Spinal cord (tissue), 10 donors: ENCODE measurements around the gene NOP53. TPM values are rescaled to one million over a fixed set of nuclear protein-coding genes. Genes with fewer than 3 reads are reported as not detected.

ENCODE experiments used
- DNase-seq, 6 donors: peaks; one replicate each; pipeline versions ENCODE4 v3.0.0 to v3.0.0-alpha.2; 2013 to 2015; ENCODE audit warnings: low spot score in 6 of 6, low read depth in 4 of 6
- H3K27ac ChIP-seq: one replicate; pipeline ENCODE4 v1.5.1; 2013; ENCODE audit warnings: low read depth, low read length, control low read depth
- H3K27me3 ChIP-seq: one replicate; pipeline ENCODE4 v1.6.1; 2013; ENCODE audit warnings: low read length; ENCODE audit not compliant: control insufficient read depth, insufficient read depth
- H3K36me3 ChIP-seq: one replicate; pipeline ENCODE4 v1.6.1; 2013; ENCODE audit warnings: low read length; ENCODE audit not compliant: control insufficient read depth, insufficient read depth
- H3K4me1 ChIP-seq: one replicate; pipeline ENCODE4 v1.6.1; 2013; ENCODE audit warnings: low read length; ENCODE audit not compliant: control insufficient read depth, insufficient read depth
- H3K4me3 ChIP-seq: one replicate; pipeline ENCODE4 v1.5.1; 2013; ENCODE audit warnings: low read depth, low read length, control low read depth
- H3K9me3 ChIP-seq: one replicate; pipeline ENCODE4 v1.6.1; 2013; ENCODE audit warnings: low read length; ENCODE audit not compliant: control insufficient read depth, insufficient read depth
- WGBS: methylation state at CpG from one replicate; pipeline ENCODE4 v1.1.5; 2013; ENCODE audit warnings: missing lambda C conversion rate; ENCODE audit not compliant: insufficient coverage; 5-methylcytosine and 5-hydroxymethylcytosine counted together
- polyA plus RNA-seq, 2 donors: library from polyadenylated mRNA; unstranded; fragments of 120-200 nt; gene quantifications; one replicate each; pipeline ENCODE4 v1.2.1, GENCODE V29; 2013; ENCODE audit not compliant: insufficient read length in 2 of 2
- total RNA-seq, 2 donors: library from RNA; depleted of rRNA in 1 of 2; stranded (reverse); fragments of 120-200 nt in 1 of 2; fragments of >200 nt in 1 of 2; gene quantifications; one replicate each; pipeline versions ENCODE4 v1.2.3 to v1.2.4, GENCODE V29; 2013 to 2014
- donor health status: healthy.

Gene NOP53
- total and polyA plus RNA-seq, 4 donors = 34.6 to 224 (median 170) TPM

DNA sequence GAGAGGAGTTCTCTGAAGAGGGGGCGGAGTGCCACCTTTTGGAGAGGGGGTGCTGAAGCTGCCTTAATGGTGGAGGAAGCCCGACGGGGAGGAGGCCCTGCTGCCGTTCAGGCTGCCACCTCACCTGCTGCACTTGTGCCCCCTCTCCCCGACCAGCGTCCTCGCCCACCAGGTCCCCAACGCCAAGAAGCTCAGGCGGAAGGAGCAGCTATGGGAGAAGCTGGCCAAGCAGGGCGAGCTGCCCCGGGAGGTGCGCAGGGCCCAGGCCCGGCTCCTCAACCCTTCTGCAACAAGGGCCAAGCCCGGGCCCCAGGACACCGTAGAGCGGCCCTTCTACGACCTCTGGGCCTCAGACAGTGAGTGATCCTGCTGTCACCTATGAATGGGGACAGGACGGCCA, 5.4 kb downstream of the NOP53 start:
- WGBS = 95% methylated on average over 18 of the region's 18 CpGs

DNA sequence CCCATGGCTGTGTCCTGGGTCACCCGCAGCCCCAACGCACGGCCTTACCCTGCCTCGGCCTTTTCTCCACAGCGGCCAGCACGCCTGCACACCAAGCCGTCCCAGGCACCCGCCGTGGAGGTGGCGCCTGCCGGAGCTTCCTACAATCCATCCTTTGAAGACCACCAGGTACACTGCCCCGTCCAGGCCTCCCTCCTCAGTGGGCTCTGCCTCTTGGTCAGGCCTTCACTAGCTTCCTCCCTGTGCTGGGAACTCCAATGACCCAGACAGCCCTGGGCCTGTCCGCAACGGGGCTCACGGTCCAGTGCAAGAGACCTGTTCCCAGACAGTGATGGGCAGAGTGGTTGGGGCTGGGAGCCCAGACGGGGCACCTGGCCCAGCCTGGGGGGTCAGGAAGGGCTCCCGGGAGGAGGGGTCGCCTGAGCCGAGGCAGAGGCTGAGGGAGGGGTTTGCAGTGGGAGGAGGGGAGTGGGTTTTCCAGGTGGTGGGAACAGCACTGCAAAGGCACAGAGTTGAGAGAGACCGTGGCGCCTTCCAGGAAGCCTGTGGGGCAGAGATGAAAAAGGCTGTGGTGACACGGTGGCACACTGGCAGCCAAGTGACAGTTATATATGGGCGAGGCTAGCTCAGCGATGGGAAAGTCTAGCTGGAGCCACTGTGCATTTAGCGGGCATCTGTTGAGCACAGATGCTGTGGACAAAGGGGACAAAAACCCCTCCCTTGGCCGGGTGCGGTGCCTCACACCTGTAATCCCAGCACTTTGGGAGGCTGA, 7.3 kb downstream of the NOP53 start:
- peaks cover 96% of the 10 kb centered on the region for H3K36me3 ChIP-seq
- H3K4me1 ChIP-seq = no peaks in the 10 kb centered on the region
- 93% methylated on average over 25 of the region's 27 CpGs for WGBS
- H3K9me3 ChIP-seq = no peaks in the 10 kb centered on the region
- H3K4me3 ChIP-seq = no peak overlapping the region
- H3K27me3 ChIP-seq = no peaks in the 10 kb centered on the region
- H3K27ac ChIP-seq = no peak overlapping the region
- no peak for DNase-seq

More for the DNA sequence above, 5.4 kb downstream of the NOP53 start:
- peaks cover 10% of the 10 kb centered on the region for H3K4me1 ChIP-seq
- no peaks in the 10 kb centered on the region for H3K9me3 ChIP-seq
- H3K27ac ChIP-seq = no peak overlapping the region
- no peak overlapping the region for H3K4me3 ChIP-seq
- H3K36me3 ChIP-seq = peaks cover 85% of the 10 kb centered on the region
- no peaks in the 10 kb centered on the region for H3K27me3 ChIP-seq
- no peak for DNase-seq

DNA sequence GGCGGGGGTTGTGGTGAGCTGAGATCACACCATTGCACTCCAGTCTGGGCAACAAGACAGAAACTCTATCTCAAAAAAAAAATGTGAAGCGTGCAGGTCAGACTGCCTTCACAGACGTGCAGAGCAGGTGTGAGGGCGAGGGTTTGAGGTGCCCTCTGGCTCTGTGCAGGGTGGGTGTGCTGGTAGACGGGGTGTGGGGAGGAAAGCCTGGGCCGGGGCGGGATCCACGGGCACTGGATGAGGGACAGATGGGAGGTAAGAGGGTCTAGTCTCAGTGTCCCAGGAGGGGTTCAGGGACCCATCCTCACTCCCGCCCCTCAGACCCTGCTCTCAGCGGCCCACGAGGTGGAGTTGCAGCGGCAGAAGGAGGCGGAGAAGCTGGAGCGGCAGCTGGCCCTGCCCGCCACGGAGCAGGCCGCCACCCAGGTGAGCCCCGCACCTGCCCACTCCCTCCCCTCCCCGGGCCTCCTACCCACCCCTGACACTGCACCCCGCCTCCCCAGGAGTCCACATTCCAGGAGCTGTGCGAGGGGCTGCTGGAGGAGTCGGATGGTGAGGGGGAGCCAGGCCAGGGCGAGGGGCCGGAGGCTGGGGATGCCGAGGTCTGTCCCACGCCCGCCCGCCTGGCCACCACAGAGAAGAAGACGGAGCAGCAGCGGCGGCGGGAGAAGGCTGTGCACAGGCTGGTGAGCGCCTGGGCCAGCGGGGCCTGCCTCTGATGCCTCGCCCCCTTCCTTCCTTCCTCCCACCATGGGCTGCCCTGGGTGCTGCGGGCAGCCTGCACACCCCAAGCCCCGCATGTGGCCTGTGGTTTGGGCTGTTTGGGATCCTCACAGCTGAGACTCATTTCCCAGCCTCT, 9.1 kb downstream of the NOP53 start:
- DNase-seq = no peak
- 93% methylated on average over 23 of the region's 37 CpGs for WGBS
- Histone ChIP-seq H3K27ac (no peak overlapping the region), H3K9me3 (no peaks in the 10 kb centered on the region), H3K27me3 (no peaks in the 10 kb centered on the region), H3K4me3 (no peak overlapping the region), H3K4me1 (no peaks in the 10 kb centered on the region), H3K36me3 (peaks cover 93% of the 10 kb centered on the region)

DNA sequence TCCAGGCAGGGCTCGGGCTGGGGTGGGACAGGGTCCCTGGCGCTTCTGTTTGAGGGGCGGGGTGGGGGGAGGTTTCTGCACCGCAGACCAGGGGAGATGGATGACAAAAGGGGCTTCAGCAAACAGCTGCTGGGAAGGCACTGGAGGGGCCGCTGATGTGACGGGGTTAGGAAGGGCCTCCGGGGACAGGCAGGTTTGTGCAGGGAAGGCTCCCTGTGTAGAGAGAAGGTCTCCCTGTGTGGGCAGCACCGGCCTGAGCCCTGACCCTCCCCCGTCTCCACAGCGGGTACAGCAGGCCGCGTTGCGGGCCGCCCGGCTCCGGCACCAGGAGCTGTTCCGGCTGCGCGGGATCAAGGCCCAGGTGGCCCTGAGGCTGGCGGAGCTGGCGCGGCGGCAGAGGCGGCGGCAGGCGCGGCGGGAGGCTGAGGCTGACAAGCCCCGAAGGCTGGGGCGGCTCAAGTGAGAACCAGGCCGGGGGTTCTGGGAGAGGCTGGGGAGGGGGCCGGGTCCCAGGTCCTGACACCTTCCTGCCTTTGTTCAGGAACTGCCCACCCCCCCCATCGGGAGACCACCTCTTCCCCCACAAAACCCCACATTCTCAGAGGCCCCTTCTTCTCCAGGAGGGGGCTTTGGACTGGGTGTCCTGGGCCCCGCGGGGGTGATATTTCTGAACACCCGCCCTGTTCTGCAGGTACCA, 9.9 kb downstream of the NOP53 start:
- no peaks in the 10 kb centered on the region for H3K9me3 ChIP-seq
- H3K4me1 ChIP-seq = no peaks in the 10 kb centered on the region
- DNase-seq = no peak
- H3K27me3 ChIP-seq = no peaks in the 10 kb centered on the region
- 97% methylated on average over 34 of the region's 36 CpGs for WGBS
- no peak overlapping the region for H3K4me3 ChIP-seq
- peaks cover 90% of the 10 kb centered on the region for H3K36me3 ChIP-seq
- H3K27ac ChIP-seq = no peak overlapping the region

DNA sequence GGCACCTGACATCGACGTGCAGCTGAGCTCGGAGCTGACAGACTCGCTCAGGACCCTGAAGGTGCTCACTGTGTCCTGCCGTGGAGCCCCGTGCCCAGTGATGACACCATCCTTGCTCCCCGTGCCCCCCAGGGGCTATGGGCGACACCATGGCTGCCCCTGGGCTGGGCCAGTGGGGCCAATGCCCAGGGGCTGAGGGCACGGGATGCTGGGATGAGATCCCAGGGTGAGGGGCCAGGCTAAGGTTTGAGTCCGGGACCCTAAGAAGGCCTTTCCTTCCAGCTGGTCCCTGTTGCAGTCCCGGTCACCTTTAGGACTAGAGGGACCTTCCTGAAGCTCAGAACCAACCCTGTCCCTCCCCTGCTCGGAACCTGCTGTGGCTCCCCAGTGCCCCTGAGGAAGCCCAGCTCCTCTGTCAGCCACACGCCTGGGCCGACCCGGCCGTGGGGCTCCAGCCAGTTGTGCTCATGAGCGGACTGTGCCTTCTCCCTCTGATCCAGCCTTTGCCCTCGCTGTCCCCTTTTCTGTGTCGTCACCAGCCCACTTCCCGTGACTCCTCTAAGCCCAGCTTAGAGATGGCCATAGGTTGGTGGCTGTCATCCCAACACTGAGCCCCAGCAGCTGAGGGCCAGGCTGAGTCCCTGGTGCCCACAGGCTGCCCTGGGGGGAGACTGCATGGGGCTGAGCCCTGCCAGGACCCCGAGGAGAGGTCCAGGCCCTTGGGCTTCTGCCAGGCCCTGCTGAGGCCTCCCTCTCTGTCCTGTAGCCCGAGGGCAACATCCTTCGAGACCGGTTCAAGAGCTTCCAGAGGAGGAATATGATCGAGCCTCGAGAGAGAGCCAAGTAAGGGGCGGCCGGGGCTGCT, 10.6 kb downstream of the NOP53 start:
- Histone ChIP-seq H3K27me3 (no peaks in the 10 kb centered on the region), H3K4me3 (no peak overlapping the region), H3K4me1 (no peaks in the 10 kb centered on the region), H3K36me3 (peaks cover 83% of the 10 kb centered on the region), H3K27ac (no peak overlapping the region), H3K9me3 (no peaks in the 10 kb centered on the region)
- WGBS = 95% methylated on average over 28 of the region's 28 CpGs
- DNase-seq = no peak

DNA sequence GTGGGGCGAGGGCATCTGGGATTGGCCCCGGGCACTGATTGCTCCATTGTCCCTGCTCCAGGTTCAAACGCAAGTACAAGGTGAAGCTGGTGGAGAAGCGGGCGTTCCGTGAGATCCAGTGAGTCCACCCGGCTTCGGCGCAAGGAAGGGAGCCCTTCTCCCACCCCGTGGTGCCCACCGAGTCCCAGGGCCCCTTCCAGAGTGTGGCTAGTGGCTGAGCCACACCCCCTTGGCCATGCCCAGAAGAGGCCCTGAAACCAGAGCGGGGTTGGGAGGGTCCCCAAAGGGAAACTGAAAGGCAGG, 11.2 kb downstream of the NOP53 start:
- no peak overlapping the region for H3K4me3 ChIP-seq
- H3K36me3 ChIP-seq = peaks cover 78% of the 10 kb centered on the region
- WGBS = 97% methylated on average over 12 of the region's 12 CpGs
- no peaks in the 10 kb centered on the region for H3K9me3 ChIP-seq
- DNase-seq = no peak
- H3K27me3 ChIP-seq = no peaks in the 10 kb centered on the region
- no peaks in the 10 kb centered on the region for H3K4me1 ChIP-seq
- no peak overlapping the region for H3K27ac ChIP-seq

DNA sequence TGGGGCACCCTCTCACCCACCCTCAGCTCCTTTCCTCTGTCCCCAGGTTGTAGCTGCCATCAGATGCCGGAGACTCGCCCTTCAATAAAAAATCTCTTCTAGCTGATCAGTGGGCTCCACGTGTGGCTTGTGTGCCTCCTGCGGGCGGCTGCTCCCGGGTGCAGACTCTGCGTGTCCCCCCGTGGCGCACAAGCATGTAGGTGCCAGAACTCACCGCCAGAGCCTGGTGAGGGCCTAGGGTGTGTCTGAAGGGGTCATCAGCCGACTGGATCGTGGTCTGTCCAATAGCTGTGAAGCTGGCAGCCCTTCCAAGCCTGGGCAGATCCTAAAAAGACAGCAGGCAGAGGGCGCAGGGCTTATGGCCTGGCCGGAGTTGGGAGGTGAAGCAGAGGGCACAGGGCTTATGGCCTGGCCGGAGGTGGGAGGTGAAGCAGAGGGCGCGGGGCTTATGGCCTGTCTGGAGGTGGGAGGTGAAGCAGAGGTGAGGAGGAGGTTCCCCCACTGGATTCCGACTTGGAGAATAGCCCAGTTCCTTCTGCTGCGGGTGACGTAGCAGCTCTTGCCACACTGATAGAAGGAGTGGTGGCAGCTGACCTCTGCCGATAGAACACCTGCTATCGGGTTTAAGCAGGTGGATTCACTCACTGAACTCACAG, 11.7 kb downstream of the NOP53 start:
- Histone ChIP-seq H3K27me3 (no peaks in the 10 kb centered on the region), H3K27ac (no peak overlapping the region), H3K4me3 (no peak overlapping the region), H3K9me3 (no peaks in the 10 kb centered on the region), H3K36me3 (peaks cover 73% of the 10 kb centered on the region), H3K4me1 (no peaks in the 10 kb centered on the region)
- 95% methylated on average over 19 of the region's 22 CpGs for WGBS
- DNase-seq = no peak

DNA sequence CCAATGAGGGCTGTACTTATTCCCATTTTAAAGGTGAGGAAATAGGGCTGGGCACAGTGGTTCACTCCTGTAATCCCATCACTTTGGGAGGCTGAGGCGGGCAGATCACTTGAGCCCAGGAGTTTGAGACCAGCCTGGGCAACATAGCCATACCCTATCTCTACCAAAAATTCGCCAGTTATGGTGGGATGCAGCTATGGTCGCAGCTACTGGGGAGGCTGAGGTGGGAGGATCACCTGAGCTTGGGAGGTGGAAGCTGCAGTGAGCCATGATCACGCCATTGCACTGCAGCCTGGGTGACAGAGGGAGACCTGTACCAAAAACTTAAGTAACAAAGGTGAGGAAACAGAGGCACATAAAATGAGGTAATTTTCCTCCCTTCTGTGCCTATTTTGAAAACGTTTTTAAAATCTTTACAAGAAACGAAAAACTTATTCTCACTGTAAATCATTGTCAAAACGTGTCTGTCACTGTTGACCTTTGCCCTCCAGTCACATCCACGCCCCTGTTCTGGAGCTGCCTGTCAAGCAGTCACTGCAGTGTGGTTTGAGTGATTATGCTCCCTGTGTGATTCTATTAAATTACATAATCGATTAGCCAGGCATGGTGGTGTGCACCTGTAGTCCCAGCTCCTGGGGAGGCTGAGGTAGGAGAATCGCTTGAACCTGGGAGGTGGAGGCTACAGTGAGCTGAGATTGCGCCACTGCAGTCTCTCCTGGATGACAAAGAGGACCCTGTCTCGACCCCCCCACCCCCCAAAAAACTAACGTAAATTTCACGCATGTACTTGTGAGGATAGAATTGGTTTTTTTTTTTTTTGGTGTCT, 12.5 kb downstream of the NOP53 start:
- Histone ChIP-seq H3K4me1 (no peaks in the 10 kb centered on the region), H3K36me3 (peaks cover 66% of the 10 kb centered on the region), H3K27me3 (no peaks in the 10 kb centered on the region), H3K27ac (no peak overlapping the region), H3K4me3 (no peak overlapping the region), H3K9me3 (no peaks in the 10 kb centered on the region)
- DNase-seq = no peak
- WGBS = 100% methylated on average over 2 of the region's 14 CpGs
